ENCODE measurements around the gene ZNF764. TPM values are rescaled to one million over a fixed set of nuclear protein-coding genes. Genes with fewer than 3 reads are reported as not detected.

ZNF764 gene
- total RNA-seq, 4 donors from 2014 or later, result 5.5 to 10.5 (median 8.7) TPM

DNA sequence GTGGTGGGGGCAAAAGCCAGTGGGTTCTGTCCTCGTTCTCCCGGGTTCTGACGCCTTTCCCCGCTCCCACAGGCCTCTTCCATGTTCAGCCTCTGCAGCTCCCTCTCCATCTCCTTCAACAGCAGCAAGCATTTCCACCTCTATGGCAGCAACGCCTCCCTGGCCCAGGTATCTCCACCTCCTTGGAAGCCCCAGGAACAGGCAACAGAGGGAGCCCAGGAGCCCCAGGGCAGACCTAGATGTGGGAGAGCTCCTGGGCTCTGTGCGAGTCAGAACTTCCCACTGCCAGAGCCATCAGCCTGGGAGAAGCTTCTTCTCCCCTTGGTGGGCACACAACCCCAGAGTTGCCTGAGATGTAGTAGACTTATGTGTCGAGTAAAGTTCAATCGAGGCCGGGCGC lies 39.6 kb downstream of the ZNF764 start:
- H3K27ac ChIP-seq, result no peak overlapping the region
- no peaks in the 10 kb centered on the region for H3K9me3 ChIP-seq
- WGBS, result 88% methylated on average over 10 of the region's 10 CpGs
- H3K36me3 ChIP-seq, result no peaks in the 10 kb centered on the region
- no peak overlapping the region for H3K4me3 ChIP-seq
- TF ChIP-seq EP300 (IDR thresholded peaks at IDR 0.05), result no peak
- TF ChIP-seq CTCF (IDR thresholded peaks at IDR 0.05), result no peak
- no peak for TF ChIP-seq POLR2AphosphoS5 (IDR thresholded peaks at IDR 0.05)
- no peak for TF ChIP-seq POLR2A (IDR thresholded peaks at IDR 0.05)
- no peaks in the 10 kb centered on the region for H3K4me1 ChIP-seq
- H3K27me3 ChIP-seq, result no peaks in the 10 kb centered on the region
- DNase-seq (ENCODE audit: low spot score in 2 of 2), result no peak

- H3K4me1 ChIP-seq, result no peaks in the 10 kb centered on the region
- TF ChIP-seq EP300 (IDR thresholded peaks at IDR 0.05), result no peak
- no peak for TF ChIP-seq CTCF (IDR thresholded peaks at IDR 0.05)
- TF ChIP-seq POLR2AphosphoS5 (IDR thresholded peaks at IDR 0.05), result no peak
- no peak for TF ChIP-seq POLR2A (IDR thresholded peaks at IDR 0.05)
- no peaks in the 10 kb centered on the region for H3K27me3 ChIP-seq
- H3K4me3 ChIP-seq, result no peak overlapping the region
- no peak for DNase-seq (ENCODE audit: low spot score in 2 of 2)
- no peaks in the 10 kb centered on the region for H3K9me3 ChIP-seq
- no peak overlapping the region for H3K27ac ChIP-seq
- H3K36me3 ChIP-seq, result no peaks in the 10 kb centered on the region
- 81% methylated on average over 2 of the region's 2 CpGs for WGBS
Observed at GRCh38 chr16:30515275-30515674, 42.9 kb downstream of the ZNF764 start.

DNA sequence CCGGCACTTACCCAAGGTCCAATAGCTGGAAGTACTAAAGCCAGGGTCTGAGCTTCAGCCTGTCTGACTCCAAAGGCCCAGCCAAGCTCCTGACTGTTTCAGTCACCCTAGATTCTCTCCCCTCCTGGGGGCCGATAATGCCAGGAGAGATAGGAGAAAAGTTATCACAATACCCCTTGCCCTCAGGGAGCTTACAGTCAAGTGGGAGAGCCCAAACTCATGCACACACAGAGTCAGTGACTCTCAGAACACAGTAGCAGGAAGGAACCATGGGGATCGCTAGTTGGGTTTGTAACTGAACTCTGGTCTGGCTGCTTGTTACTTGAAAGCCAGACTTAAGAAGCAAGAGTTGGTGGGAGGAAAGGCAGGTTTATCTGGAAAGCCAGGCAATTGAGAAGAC lies 46.7 kb downstream of the ZNF764 start:
- Histone ChIP-seq H3K9me3 (no peaks in the 10 kb centered on the region), H3K36me3 (no peaks in the 10 kb centered on the region), H3K4me3 (no peak overlapping the region), H3K27me3 (no peaks in the 10 kb centered on the region), H3K27ac (no peak overlapping the region), H3K4me1 (no peaks in the 10 kb centered on the region)
- TF ChIP-seq EP300 (IDR thresholded peaks at IDR 0.05) (no peak), CTCF (IDR thresholded peaks at IDR 0.05) (no peak), POLR2A (IDR thresholded peaks at IDR 0.05) (no peak), POLR2AphosphoS5 (IDR thresholded peaks at IDR 0.05) (no peak)
- 92% methylated on average over 3 of the region's 3 CpGs for WGBS
- no peak for DNase-seq (ENCODE audit: low spot score in 2 of 2)

- H3K4me1 ChIP-seq, result no peaks in the 10 kb centered on the region
- TF ChIP-seq POLR2A (IDR thresholded peaks at IDR 0.05) (no peak), POLR2AphosphoS5 (IDR thresholded peaks at IDR 0.05) (no peak), CTCF (IDR thresholded peaks at IDR 0.05) (no peak), EP300 (IDR thresholded peaks at IDR 0.05) (no peak)
- H3K4me3 ChIP-seq, result no peak overlapping the region
- WGBS, result 75% methylated on average over 4 of the region's 4 CpGs
- no peaks in the 10 kb centered on the region for H3K36me3 ChIP-seq
- H3K27ac ChIP-seq, result no peak overlapping the region
- H3K9me3 ChIP-seq, result no peaks in the 10 kb centered on the region
- H3K27me3 ChIP-seq, result no peaks in the 10 kb centered on the region
- DNase-seq (ENCODE audit: low spot score in 2 of 2), result no peak
Observed at GRCh38 chr16:30510376-30510938, 47.7 kb downstream of the ZNF764 start.

DNA sequence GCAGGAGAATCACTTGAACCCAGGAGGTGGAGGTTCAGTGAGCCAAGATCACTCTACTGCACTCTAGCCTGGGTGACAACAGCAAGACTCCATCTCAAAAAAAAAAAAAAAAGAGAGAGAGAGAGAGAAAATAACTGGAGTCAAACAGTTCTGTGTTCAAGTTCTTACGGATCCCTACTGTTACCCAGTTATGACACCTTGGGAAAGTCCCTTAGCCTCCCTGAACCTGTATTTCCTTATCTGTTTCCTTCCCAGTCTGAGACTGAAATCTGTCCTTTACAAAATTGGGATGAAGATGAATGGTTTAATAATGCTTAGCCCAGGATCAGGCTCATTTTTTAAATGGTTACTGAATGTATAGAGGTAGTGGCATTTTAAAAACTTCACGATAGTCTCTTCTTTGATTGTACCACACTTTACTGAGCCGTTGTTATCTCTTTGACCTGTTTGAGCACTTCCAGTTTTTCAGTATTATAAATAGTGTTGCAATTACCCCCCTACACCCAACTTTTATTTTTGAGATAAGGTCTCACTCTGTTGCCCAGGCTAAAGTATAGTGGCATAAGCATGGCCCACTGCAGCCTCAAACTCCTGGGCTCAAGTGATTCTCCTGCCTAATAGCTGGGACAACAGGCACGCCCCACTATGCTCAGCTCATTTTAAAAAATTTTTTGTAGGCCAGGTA lies 49.0 kb downstream of the ZNF764 start:
- Histone ChIP-seq H3K9me3 (no peaks in the 10 kb centered on the region), H3K27ac (no peak overlapping the region), H3K36me3 (no peaks in the 10 kb centered on the region), H3K27me3 (no peaks in the 10 kb centered on the region), H3K4me3 (no peak overlapping the region), H3K4me1 (no peaks in the 10 kb centered on the region)
- TF ChIP-seq CTCF (IDR thresholded peaks at IDR 0.05), result no peak
- TF ChIP-seq POLR2AphosphoS5 (IDR thresholded peaks at IDR 0.05), result no peak
- TF ChIP-seq EP300 (IDR thresholded peaks at IDR 0.05), result no peak
- TF ChIP-seq POLR2A (IDR thresholded peaks at IDR 0.05), result no peak
- WGBS, result 77% methylated on average over 4 of the region's 4 CpGs
- no peak for DNase-seq (ENCODE audit: low spot score in 2 of 2)
